H9 (cell line): ENCODE results near the gene PAPLN. TPM values are rescaled to one million over a fixed set of nuclear protein-coding genes. Genes with fewer than 3 reads are reported as not detected.
A peak's percentile ranks its signal among the peaks of the same experiment; 100 is the strongest.

ENCODE experiments used
- DNase-seq: peaks from one replicate; pipeline ENCODE4 v3.0.0-alpha.2; 2017
- H2AFZ ChIP-seq: one replicate; pipeline ENCODE4 v1.6.1; 2013; ENCODE audit warnings: mild to moderate bottlenecking, low read length, control low read depth, moderate library complexity
- H2AK5ac ChIP-seq: 2 replicates; pipeline ENCODE4 v1.6.1; 2013; ENCODE audit warnings: low read length, control low read depth, mixed read lengths; ENCODE audit not compliant: insufficient read length
- H2BK120ac ChIP-seq: one replicate; pipeline ENCODE4 v1.6.1; 2013; ENCODE audit warnings: low read depth, mild to moderate bottlenecking, low read length, control low read depth, inconsistent platforms; ENCODE audit not compliant: poor library complexity, severe bottlenecking
- H2BK12ac ChIP-seq: 2 replicates; pipeline ENCODE4 v1.6.1; 2013; ENCODE audit warnings: low read length, control low read depth, mixed read lengths, low read depth; ENCODE audit not compliant: insufficient read length
- H2BK15ac ChIP-seq: 2 replicates; pipeline ENCODE4 v1.6.1; 2013; ENCODE audit warnings: low read depth, low read length, control low read depth
- H2BK20ac ChIP-seq: one replicate; pipeline ENCODE4 v1.6.1; 2013; ENCODE audit warnings: low read depth, mild to moderate bottlenecking, low read length, control low read depth, inconsistent platforms; ENCODE audit not compliant: poor library complexity, severe bottlenecking
- H2BK5ac ChIP-seq: 2 replicates; pipeline ENCODE4 v1.6.1; 2013; ENCODE audit warnings: low read length, control low read depth, mixed read lengths; ENCODE audit not compliant: insufficient read length
- H3K14ac ChIP-seq: 2 replicates; pipeline ENCODE4 v1.6.1; 2013; ENCODE audit warnings: low read length, control low read depth; ENCODE audit not compliant: insufficient read depth
- H3K18ac ChIP-seq: 2 replicates; pipeline ENCODE4 v1.6.1; 2013; ENCODE audit warnings: low read depth, mild to moderate bottlenecking, mixed read lengths, low read length, control low read depth; ENCODE audit not compliant: insufficient read length
- H3K23ac ChIP-seq: 2 replicates; pipeline ENCODE4 v1.6.1; 2013; ENCODE audit warnings: low read length, control low read depth, mixed read lengths, low read depth; ENCODE audit not compliant: insufficient read length
- H3K23me2 ChIP-seq: 2 replicates; pipeline ENCODE4 v1.6.1; 2013; ENCODE audit warnings: low read depth, mild to moderate bottlenecking, mixed read lengths, low read length, control low read depth; ENCODE audit not compliant: insufficient read length, poor library complexity, severe bottlenecking
- H3K27ac ChIP-seq: 2 replicates; pipeline ENCODE4 v1.5.1; 2013; ENCODE audit warnings: low read length, control low read depth, mixed read lengths, low read depth; ENCODE audit not compliant: insufficient read length
- H3K27me3 ChIP-seq: 2 replicates; pipeline ENCODE4 v1.6.1; 2013; ENCODE audit warnings: low read length, control low read depth, inconsistent platforms; ENCODE audit not compliant: insufficient read depth
- H3K4ac ChIP-seq: 2 replicates; pipeline ENCODE4 v1.6.1; 2013; ENCODE audit warnings: low read depth, mild to moderate bottlenecking, control low read depth, inconsistent platforms, low read length, moderate library complexity
- H3K4me1 ChIP-seq: 2 replicates; pipeline ENCODE4 v1.6.1; 2013; ENCODE audit warnings: low read length, control low read depth, inconsistent platforms; ENCODE audit not compliant: insufficient read depth
- H3K4me2 ChIP-seq: 2 replicates; pipeline ENCODE4 v1.6.1; 2013; ENCODE audit warnings: low read length, control low read depth, mixed read lengths; ENCODE audit not compliant: insufficient read length, insufficient read depth
- H3K56ac ChIP-seq: 2 replicates; pipeline ENCODE4 v1.6.1; 2013; ENCODE audit warnings: low read depth, mild to moderate bottlenecking, mixed read lengths, low read length, control low read depth; ENCODE audit not compliant: insufficient read length
- H3K79me1 ChIP-seq: 2 replicates; pipeline ENCODE4 v1.6.1; 2013; ENCODE audit warnings: low read depth, mild to moderate bottlenecking, moderate library complexity, low read length, control low read depth, inconsistent platforms; ENCODE audit not compliant: insufficient read depth, poor library complexity, severe bottlenecking
- H3K79me2 ChIP-seq: 2 replicates; pipeline ENCODE4 v1.6.1; 2013; ENCODE audit warnings: low read length, control low read depth, inconsistent platforms; ENCODE audit not compliant: insufficient read depth
- H3K9ac ChIP-seq: 2 replicates; pipeline ENCODE4 v1.6.1; 2013; ENCODE audit warnings: low read length, control low read depth, mixed read lengths; ENCODE audit not compliant: insufficient read length; ENCODE audit errors: extremely low read depth
- H3K9me3 ChIP-seq: one replicate; pipeline ENCODE4 v1.6.1; 2013; ENCODE audit warnings: low read depth, low read length, inconsistent platforms; ENCODE audit not compliant: control insufficient read depth
- H3T11ph ChIP-seq: one replicate; pipeline ENCODE4 v1.6.1; 2013; ENCODE audit warnings: mild to moderate bottlenecking, low read length, control low read depth, inconsistent platforms
- H4K20me1 ChIP-seq: one replicate; pipeline ENCODE4 v1.6.1; 2013; ENCODE audit not compliant: control insufficient read depth, insufficient read length, insufficient read depth
- H4K5ac ChIP-seq: 2 replicates; pipeline ENCODE4 v1.6.1; 2013; ENCODE audit warnings: low read depth, mild to moderate bottlenecking, mixed read lengths, low read length, control low read depth; ENCODE audit not compliant: insufficient read length
- H4K8ac ChIP-seq: replicated peaks from 2 replicates; pipeline ENCODE4 v1.6.1; 2013; ENCODE audit warnings: low read length, control low read depth, mixed read lengths, low read depth; ENCODE audit not compliant: insufficient read length
- H4K91ac ChIP-seq: 2 replicates; pipeline ENCODE4 v1.6.1; 2013; ENCODE audit warnings: low read depth, mild to moderate bottlenecking, moderate library complexity, mixed read lengths, low read length, control low read depth; ENCODE audit not compliant: insufficient read length
- H3K27ac Mint-ChIP-seq, 3 experiments: 2 replicates in 2 of 3; 3 replicates in 1 of 3; pipeline ENCODE4 v1.8.0; 2020 to 2021; ENCODE audit warnings: mixed read lengths in 3 of 3, mild to moderate bottlenecking in 1 of 3, moderate library complexity in 1 of 3
- H3K27me3 Mint-ChIP-seq: 2 replicates; pipeline ENCODE4 v1.8.0; 2021; ENCODE audit warnings: low read depth, mild to moderate bottlenecking, moderate library complexity, mixed read lengths
- H3K36me3 Mint-ChIP-seq, 3 experiments: 2 replicates in 2 of 3; 3 replicates in 1 of 3; pipeline ENCODE4 v1.8.0; 2020 to 2021; ENCODE audit warnings: low read depth in 3 of 3, mixed read lengths in 3 of 3; ENCODE audit not compliant: insufficient read depth in 1 of 3
- H3K4me1 Mint-ChIP-seq, 2 experiments: 2 replicates each; pipeline ENCODE4 v1.8.0; 2020; ENCODE audit warnings: mixed read lengths in 2 of 2
- H3K4me3 Mint-ChIP-seq, 2 experiments: 2 replicates in 1 of 2; 3 replicates in 1 of 2; pipeline ENCODE4 v1.8.0; 2020 to 2021; ENCODE audit warnings: mild to moderate bottlenecking in 2 of 2, mixed read lengths in 2 of 2, moderate library complexity in 1 of 2
- H3K9me3 Mint-ChIP-seq, 2 experiments: 2 replicates in 1 of 2; 3 replicates in 1 of 2; pipeline ENCODE4 v1.8.0; 2020; ENCODE audit warnings: mild to moderate bottlenecking in 2 of 2, mixed read lengths in 2 of 2, moderate library complexity in 1 of 2
- WGBS: extraction: QIAGEN DNeasy Blood & Tissue Kit; methylation state at CpG from one replicate; pipeline ENCODE4 v1.1.7; 2013; ENCODE audit warnings: missing lambda C conversion rate, low lambda C conversion rate, mixed read lengths; ENCODE audit not compliant: insufficient read length; ENCODE audit errors: extremely low coverage; 5-methylcytosine and 5-hydroxymethylcytosine counted together
- total RNA-seq: library from RNA; stranded (reverse); gene quantifications from 2 replicates; pipeline ENCODE4 v1.2.1, GENCODE V29; 2021
- TF ChIP-seq, protein P1 (sequence below): fragments of 200-600 bp; sonication (generic); conservative IDR thresholded peaks from 3 replicates; pipeline ENCODE4 v1.8.0; 2021; ENCODE audit warnings: antibody characterized with exemption, mild to moderate bottlenecking

PAPLN gene
- total RNA-seq, 1 experiment from 2014 or later: 8.5 TPM

DNA sequence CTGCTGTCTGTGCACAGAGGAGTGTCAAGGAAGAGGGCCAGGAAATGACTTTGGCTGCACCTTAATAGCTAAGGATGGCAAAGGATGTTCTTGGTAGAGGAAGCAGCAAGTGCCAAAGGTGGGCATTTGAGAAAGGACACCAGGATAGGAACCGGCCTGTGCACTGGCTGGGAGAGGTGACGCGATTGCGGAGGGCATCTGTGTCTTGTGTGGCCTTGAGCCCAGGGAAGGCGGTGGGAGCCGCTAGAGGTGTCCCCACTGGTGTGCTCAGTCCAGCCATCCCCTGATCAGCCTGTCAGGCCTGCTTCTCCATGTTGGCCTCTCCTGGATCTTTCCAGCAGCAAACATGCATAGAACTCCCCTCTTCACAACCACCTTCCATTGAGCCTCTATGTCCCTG is 30.2 kb downstream of the PAPLN start:
- H2BK15ac ChIP-seq: no peak overlapping the region
- no peak overlapping the region for H2BK20ac ChIP-seq
- Mint-ChIP-seq H3K27ac (0 out of 7 replicates have a peak overlapping the region, but pooled peaks of 1 of the 3 experiments have one; percentile 6), H3K27me3 (peaks cover 32% of the 10 kb centered on the region), H3K36me3 (peaks cover 4 to 5% (median 5%) of the 10 kb centered on the region in 3 experiments; a peak in 4 of 7 replicates), H3K4me3 (no peak overlapping the region), H3K4me1 (peaks cover 10 to 11% of the 10 kb centered on the region in 2 experiments), H3K9me3 (peaks cover 0 to 2% of the 10 kb centered on the region in 2 experiments; a peak in 1 of 5 replicates)
- DNase-seq: no peak
- H3K14ac ChIP-seq: no peak overlapping the region
- no peaks in the 10 kb centered on the region for H3K79me1 ChIP-seq
- H4K20me1 ChIP-seq: no peaks in the 10 kb centered on the region
- no peaks in the 10 kb centered on the region for H3K79me2 ChIP-seq
- H3K4me1 ChIP-seq: no peaks in the 10 kb centered on the region
- no peak overlapping the region for H3T11ph ChIP-seq
- no peak overlapping the region for H4K8ac ChIP-seq
- no peak overlapping the region for H2BK5ac ChIP-seq
- TF ChIP-seq, protein P1, sequence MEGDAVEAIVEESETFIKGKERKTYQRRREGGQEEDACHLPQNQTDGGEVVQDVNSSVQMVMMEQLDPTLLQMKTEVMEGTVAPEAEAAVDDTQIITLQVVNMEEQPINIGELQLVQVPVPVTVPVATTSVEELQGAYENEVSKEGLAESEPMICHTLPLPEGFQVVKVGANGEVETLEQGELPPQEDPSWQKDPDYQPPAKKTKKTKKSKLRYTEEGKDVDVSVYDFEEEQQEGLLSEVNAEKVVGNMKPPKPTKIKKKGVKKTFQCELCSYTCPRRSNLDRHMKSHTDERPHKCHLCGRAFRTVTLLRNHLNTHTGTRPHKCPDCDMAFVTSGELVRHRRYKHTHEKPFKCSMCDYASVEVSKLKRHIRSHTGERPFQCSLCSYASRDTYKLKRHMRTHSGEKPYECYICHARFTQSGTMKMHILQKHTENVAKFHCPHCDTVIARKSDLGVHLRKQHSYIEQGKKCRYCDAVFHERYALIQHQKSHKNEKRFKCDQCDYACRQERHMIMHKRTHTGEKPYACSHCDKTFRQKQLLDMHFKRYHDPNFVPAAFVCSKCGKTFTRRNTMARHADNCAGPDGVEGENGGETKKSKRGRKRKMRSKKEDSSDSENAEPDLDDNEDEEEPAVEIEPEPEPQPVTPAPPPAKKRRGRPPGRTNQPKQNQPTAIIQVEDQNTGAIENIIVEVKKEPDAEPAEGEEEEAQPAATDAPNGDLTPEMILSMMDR: no peak
- H3K4ac ChIP-seq: no peak overlapping the region
- no peak overlapping the region for H2BK120ac ChIP-seq
- no peaks in the 10 kb centered on the region for H3K27me3 ChIP-seq
- H3K27ac ChIP-seq: no peak overlapping the region
- no peak overlapping the region for H2BK12ac ChIP-seq
- H3K56ac ChIP-seq: no peak overlapping the region
- H3K9ac ChIP-seq: no peak overlapping the region
- no peaks in the 10 kb centered on the region for H3K9me3 ChIP-seq
- H3K4me2 ChIP-seq: no peak overlapping the region
- no CpG with 5 or more reads among the region's 6 CpGs for WGBS
- no peak overlapping the region for H2AFZ ChIP-seq
- H3K23ac ChIP-seq: no peak overlapping the region
- H4K5ac ChIP-seq: no peak overlapping the region
- no peak overlapping the region for H2AK5ac ChIP-seq
- H3K23me2 ChIP-seq: no peaks in the 10 kb centered on the region
- no peak overlapping the region for H4K91ac ChIP-seq
- no peak overlapping the region for H3K18ac ChIP-seq
